Keratinocyte (primary cell): ENCODE results near the gene MYLK4. TPM values are rescaled to one million over a fixed set of nuclear protein-coding genes. Genes with fewer than 3 reads are reported as not detected.
A peak's percentile ranks its signal among the peaks of the same experiment; 100 is the strongest.

ENCODE experiments used
- DNase-seq: peaks from one replicate; pipeline ENCODE4 v3.0.0-alpha.2; 2011; ENCODE audit warnings: low read depth, missing footprints, low spot score
- FAIRE-seq: peaks from 2 replicates; lab custom pipeline; 2011; peaks lifted over from hg19 to GRCh38; lab: Jason Lieb, UNC
- H2AFZ ChIP-seq: 2 replicates; pipeline ENCODE4 v1.6.0; 2012; ENCODE audit warnings: low read length, control low read depth, inconsistent platforms; ENCODE audit not compliant: control insufficient read depth
- H3K27ac ChIP-seq: 2 replicates; pipeline ENCODE4 v1.5.1; 2011; ENCODE audit warnings: low read length; ENCODE audit not compliant: control insufficient read depth, insufficient read depth
- H3K27me3 ChIP-seq: 3 replicates; pipeline ENCODE4 v1.6.0; 2011; ENCODE audit warnings: low read length; ENCODE audit not compliant: control insufficient read depth, insufficient read depth; ENCODE audit errors: extremely low read depth
- H3K36me3 ChIP-seq, 2 experiments: 2 replicates in 1 of 2; 3 replicates in 1 of 2; pipeline ENCODE4 v1.5.1; 2011; ENCODE audit warnings: low read length in 2 of 2, mild to moderate bottlenecking in 1 of 2; ENCODE audit not compliant: control insufficient read depth in 2 of 2, insufficient read depth in 2 of 2; ENCODE audit errors: extremely low read depth in 1 of 2
- H3K4me1 ChIP-seq: 3 replicates; pipeline ENCODE4 v1.5.1; 2011; ENCODE audit warnings: low read length; ENCODE audit not compliant: control insufficient read depth, insufficient read depth; ENCODE audit errors: extremely low read depth
- H3K4me2 ChIP-seq: 3 replicates; pipeline ENCODE4 v1.6.0; 2011; ENCODE audit warnings: low read depth, low read length; ENCODE audit not compliant: control insufficient read depth, insufficient read depth; ENCODE audit errors: extremely low read depth
- H3K4me3 ChIP-seq, 3 experiments: fragments of 200-600 bp in 1 of 3; sonication (generic) in 1 of 3; 2 replicates in 2 of 3; 3 replicates in 1 of 3; pipeline ENCODE4 v1.5.1; 2011 to 2016; ENCODE audit warnings: low read length in 3 of 3, mild to moderate bottlenecking in 3 of 3, control low read depth in 2 of 3, inconsistent platforms in 1 of 3, low read depth in 1 of 3, mixed read lengths in 1 of 3, mixed run types in 1 of 3, moderate library complexity in 1 of 3; ENCODE audit not compliant: control insufficient read depth in 2 of 3, insufficient read depth in 2 of 3; ENCODE audit errors: extremely low read depth in 1 of 3
- H3K79me2 ChIP-seq: 2 replicates; pipeline ENCODE4 v1.6.0; 2012; ENCODE audit warnings: low read length; ENCODE audit not compliant: control insufficient read depth, insufficient read depth
- H3K9ac ChIP-seq: 3 replicates; pipeline ENCODE4 v1.6.0; 2011; ENCODE audit warnings: low read length; ENCODE audit not compliant: control insufficient read depth, insufficient read depth; ENCODE audit errors: extremely low read depth
- H3K9me1 ChIP-seq: 3 replicates; pipeline ENCODE4 v1.6.0; 2011; ENCODE audit warnings: low read length; ENCODE audit not compliant: control insufficient read depth, insufficient read depth; ENCODE audit errors: extremely low read depth
- H3K9me3 ChIP-seq: 2 replicates; pipeline ENCODE4 v1.5.1; 2012; ENCODE audit warnings: low read depth, low read length; ENCODE audit not compliant: control insufficient read depth
- H4K20me1 ChIP-seq: 3 replicates; pipeline ENCODE4 v1.6.0; 2011; ENCODE audit warnings: low read length; ENCODE audit not compliant: control insufficient read depth, insufficient read depth; ENCODE audit errors: extremely low read depth
- EZH2 ChIP-seq: IDR thresholded peaks from one replicate; pipeline ENCODE4 v1.6.1; 2012; ENCODE audit warnings: inconsistent platforms, mild to moderate bottlenecking, low read length, moderate library complexity
- dilution Hi-C: fragments of 300-500 bp; cut with MboI; formaldehyde crosslinking; loops from one replicate; pipeline ENCODE4 v1.7.0; 2020; ENCODE audit warnings: low sequenced_read_pairs; ENCODE audit not compliant: extremely low pct_ligation_motif_present
- polyA plus RNA-seq, 5 experiments: library from polyadenylated mRNA; depleted of rRNA in 3 of 5; stranded (reverse) in 3 of 5; stranded (forward) in 1 of 5; unstranded in 1 of 5; fragments of >200 nt; gene quantifications; 1 replicate in 1 of 5; 2 replicates in 3 of 5; 3 replicates in 1 of 5; pipeline versions ENCODE4 v1.2.1 to v1.2.3, GENCODE V29; 2011 to 2012; ENCODE audit warnings: missing spikeins in 2 of 5, low read depth in 1 of 5, low replicate concordance in 1 of 5
- TF ChIP-seq, protein P1 (sequence below), 3 experiments: IDR thresholded peaks in 1 of 3; conservative IDR thresholded peaks in 1 of 3; optimal IDR thresholded peaks in 1 of 3; 2 replicates in 2 of 3; 3 replicates in 1 of 3; pipeline versions ENCODE3 to v1.5.1; 2011; ENCODE audit warnings: low read length in 3 of 3, mild to moderate bottlenecking in 3 of 3, moderate library complexity in 2 of 3, control low read depth in 1 of 3, inconsistent platforms in 1 of 3; ENCODE audit not compliant: insufficient read depth in 2 of 3; ENCODE audit errors: extremely low read depth in 1 of 3

The MYLK4 gene
- polyA plus RNA-seq, 1 donor (not counting 4 experiments of a cell fraction or from before 2014, with no cell fraction given), result 0.31 TPM

DNA sequence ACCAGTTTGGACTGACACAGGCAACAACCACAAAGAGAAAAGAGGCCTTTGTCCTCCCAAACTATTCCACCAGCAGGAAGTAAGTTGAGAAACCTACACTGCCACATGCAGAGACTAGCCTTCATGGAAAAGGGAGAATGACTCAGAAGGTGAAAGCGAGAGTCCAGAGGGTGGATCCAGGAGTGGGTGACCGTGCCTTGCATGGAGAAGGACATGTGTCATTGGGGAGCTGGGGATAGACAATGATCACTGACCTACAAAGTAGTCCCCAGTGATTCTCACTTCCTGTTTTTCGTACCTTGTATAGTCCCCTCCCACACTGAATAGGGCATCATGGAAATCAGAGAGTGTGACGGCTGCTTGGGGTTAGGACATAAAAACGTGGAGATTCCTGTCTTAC, 91.9 kb downstream of the MYLK4 start:
- FAIRE-seq (peak; percentile 99), DNase-seq (peak; percentile 11)
- H3K36me3 ChIP-seq, result no peaks in the 10 kb centered on the region
- H3K79me2 ChIP-seq, result no peaks in the 10 kb centered on the region
- no peaks in the 10 kb centered on the region for H3K9me1 ChIP-seq
- H3K27me3 ChIP-seq, result no peaks in the 10 kb centered on the region
- no peak overlapping the region for H3K4me3 ChIP-seq
- TF ChIP-seq, protein P1, sequence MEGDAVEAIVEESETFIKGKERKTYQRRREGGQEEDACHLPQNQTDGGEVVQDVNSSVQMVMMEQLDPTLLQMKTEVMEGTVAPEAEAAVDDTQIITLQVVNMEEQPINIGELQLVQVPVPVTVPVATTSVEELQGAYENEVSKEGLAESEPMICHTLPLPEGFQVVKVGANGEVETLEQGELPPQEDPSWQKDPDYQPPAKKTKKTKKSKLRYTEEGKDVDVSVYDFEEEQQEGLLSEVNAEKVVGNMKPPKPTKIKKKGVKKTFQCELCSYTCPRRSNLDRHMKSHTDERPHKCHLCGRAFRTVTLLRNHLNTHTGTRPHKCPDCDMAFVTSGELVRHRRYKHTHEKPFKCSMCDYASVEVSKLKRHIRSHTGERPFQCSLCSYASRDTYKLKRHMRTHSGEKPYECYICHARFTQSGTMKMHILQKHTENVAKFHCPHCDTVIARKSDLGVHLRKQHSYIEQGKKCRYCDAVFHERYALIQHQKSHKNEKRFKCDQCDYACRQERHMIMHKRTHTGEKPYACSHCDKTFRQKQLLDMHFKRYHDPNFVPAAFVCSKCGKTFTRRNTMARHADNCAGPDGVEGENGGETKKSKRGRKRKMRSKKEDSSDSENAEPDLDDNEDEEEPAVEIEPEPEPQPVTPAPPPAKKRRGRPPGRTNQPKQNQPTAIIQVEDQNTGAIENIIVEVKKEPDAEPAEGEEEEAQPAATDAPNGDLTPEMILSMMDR (optimal IDR thresholded peaks at IDR 0.05 in 1 of 3, IDR thresholded peaks at IDR 0.05 in 1 of 3, conservative IDR thresholded peaks at IDR 0.05 in 1 of 3; ENCODE audit: extremely low read depth in 1 of 3, insufficient read depth in 2 of 3, low read length in 3 of 3), result no peak
- TF ChIP-seq EZH2, result no peak
- H3K4me2 ChIP-seq, result peak overlapping the region; percentile 53
- peaks cover 2% of the 10 kb centered on the region for H3K9me3 ChIP-seq
- no peak overlapping the region for H3K9ac ChIP-seq
- H4K20me1 ChIP-seq, result no peaks in the 10 kb centered on the region
- dilution Hi-C loops, result no loop called here
- peak overlapping the region; percentile 73 for H2AFZ ChIP-seq
- H3K4me1 ChIP-seq, result peaks cover 26% of the 10 kb centered on the region
- peak overlapping the region; percentile 32 for H3K27ac ChIP-seq

DNA sequence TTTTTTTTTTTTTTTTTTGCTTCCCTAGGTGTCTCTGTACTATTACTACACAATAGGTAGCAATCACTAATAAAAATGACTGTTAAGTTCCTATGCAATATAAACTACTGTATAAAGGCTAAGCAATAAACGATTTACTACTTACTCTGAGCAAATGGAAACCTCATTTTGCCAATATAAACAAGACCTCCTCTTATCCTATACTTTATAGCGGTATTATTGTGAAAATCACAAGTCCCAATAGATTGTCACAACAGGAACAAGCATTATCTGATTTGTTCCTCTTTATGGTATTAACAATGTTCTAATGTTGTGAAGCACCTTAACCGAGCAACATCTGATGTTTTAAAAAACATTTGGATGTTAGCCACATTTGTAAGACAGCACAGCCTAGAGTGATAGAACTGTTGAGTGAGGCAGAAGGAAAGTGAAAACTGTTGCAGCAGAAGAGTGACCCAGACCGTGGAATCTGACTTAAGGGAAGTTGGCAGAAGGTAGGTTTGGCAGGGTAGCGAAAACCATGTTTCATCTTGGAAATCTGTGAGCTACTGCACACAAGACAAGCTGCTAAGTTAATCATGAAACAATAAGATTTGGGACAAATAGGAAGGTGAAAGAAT, 94.2 kb downstream of the MYLK4 start:
- H3K9ac ChIP-seq, result no peak overlapping the region
- DNase-seq, result no peak
- dilution Hi-C loops, result no loop called here
- no peak overlapping the region for H2AFZ ChIP-seq
- H3K9me1 ChIP-seq, result no peaks in the 10 kb centered on the region
- H4K20me1 ChIP-seq, result no peaks in the 10 kb centered on the region
- no peaks in the 10 kb centered on the region for H3K79me2 ChIP-seq
- H3K9me3 ChIP-seq, result no peaks in the 10 kb centered on the region
- H3K4me2 ChIP-seq, result no peak overlapping the region
- H3K36me3 ChIP-seq, result no peaks in the 10 kb centered on the region
- no peak overlapping the region for H3K27ac ChIP-seq
- H3K27me3 ChIP-seq, result no peaks in the 10 kb centered on the region
- no peak overlapping the region for H3K4me3 ChIP-seq
- FAIRE-seq, result no peak
- H3K4me1 ChIP-seq, result peaks cover 26% of the 10 kb centered on the region
- no peak for TF ChIP-seq EZH2
